ENCODE measurements around the gene RYR3.

Gene RYR3

GRCh38 chr15:33629647-33630046 lies 318.9 kb downstream of the RYR3 start:
- Mint-ChIP-seq H3K27me3 (peaks cover 20% of the 10 kb centered on the region), H3K27ac (no peak overlapping the region), H3K9me3 (peaks cover 0 to 8% of the 10 kb centered on the region in 2 donors), H3K4me3 (no peak overlapping the region), H3K4me1 (no peaks in the 10 kb centered on the region)
- ATAC-seq (no peak), DNase-seq (no peak)

GRCh38 chr15:33636234-33636633 lies 325.5 kb downstream of the RYR3 start:
- Mint-ChIP-seq H3K4me1 (no peaks in the 10 kb centered on the region), H3K27ac (no peak overlapping the region), H3K9me3 (no peaks in the 10 kb centered on the region), H3K27me3 (peaks cover 21% of the 10 kb centered on the region), H3K4me3 (no peak overlapping the region)
- ATAC-seq (no peak), DNase-seq (no peak)

- peaks cover 27% of the 10 kb centered on the region for H3K27me3 Mint-ChIP-seq
- no peaks in the 10 kb centered on the region for H3K4me1 Mint-ChIP-seq
Observed at GRCh38 chr15:33636958-33637357, 326.2 kb downstream of the RYR3 start.

GRCh38 chr15:33638453-33638852 lies 327.7 kb downstream of the RYR3 start:
- no peak overlapping the region for H3K4me3 Mint-ChIP-seq
- peaks cover 35% of the 10 kb centered on the region for H3K27me3 Mint-ChIP-seq
- no peak overlapping the region for H3K27ac Mint-ChIP-seq
- DNase-seq (no peak), ATAC-seq (no peak)
- no peaks in the 10 kb centered on the region for H3K4me1 Mint-ChIP-seq
- H3K9me3 Mint-ChIP-seq: no peaks in the 10 kb centered on the region

More at GRCh38 chr15:33636958-33637357, 326.2 kb downstream of the RYR3 start:
- DNase-seq (no peak), ATAC-seq (no peak)
- Mint-ChIP-seq H3K4me3 (no peak overlapping the region), H3K9me3 (no peaks in the 10 kb centered on the region), H3K27ac (no peak overlapping the region)

- Mint-ChIP-seq H3K4me1 (no peaks in the 10 kb centered on the region), H3K27me3 (peaks cover 35% of the 10 kb centered on the region), H3K4me3 (no peak overlapping the region), H3K9me3 (no peaks in the 10 kb centered on the region), H3K27ac (no peak overlapping the region)
- ATAC-seq (no peak), DNase-seq (no peak)
Observed at GRCh38 chr15:33639051-33639450, 328.3 kb downstream of the RYR3 start.

GRCh38 chr15:33639456-33639855 lies 328.7 kb downstream of the RYR3 start:
- Mint-ChIP-seq H3K27ac (no peak overlapping the region), H3K4me1 (no peaks in the 10 kb centered on the region), H3K4me3 (no peak overlapping the region), H3K9me3 (no peaks in the 10 kb centered on the region), H3K27me3 (peaks cover 35% of the 10 kb centered on the region)
- ATAC-seq (no peak), DNase-seq (no peak)

- Mint-ChIP-seq H3K27ac (peak overlapping the region in 1 of 2 donors; percentile 10), H3K27me3 (peaks cover 35% of the 10 kb centered on the region)
Observed at GRCh38 chr15:33639978-33640377, 329.2 kb downstream of the RYR3 start.

GRCh38 chr15:33641069-33641468 lies 330.3 kb downstream of the RYR3 start:
- no peak for ATAC-seq
- Mint-ChIP-seq H3K27ac (no peak overlapping the region), H3K4me3 (no peak overlapping the region), H3K27me3 (peaks cover 25% of the 10 kb centered on the region), H3K9me3 (no peaks in the 10 kb centered on the region), H3K4me1 (no peaks in the 10 kb centered on the region)
- DNase-seq: no peak

More at GRCh38 chr15:33639978-33640377, 329.2 kb downstream of the RYR3 start:
- no peak for DNase-seq
- no peaks in the 10 kb centered on the region for H3K4me1 Mint-ChIP-seq
- no peak overlapping the region for H3K4me3 Mint-ChIP-seq
- no peaks in the 10 kb centered on the region for H3K9me3 Mint-ChIP-seq
- no peak for ATAC-seq

- no peak for ATAC-seq
- no peaks in the 10 kb centered on the region for H3K9me3 Mint-ChIP-seq
- H3K27me3 Mint-ChIP-seq: peaks cover 37% of the 10 kb centered on the region
- no peak for DNase-seq
- peaks cover 6% of the 10 kb centered on the region for H3K4me1 Mint-ChIP-seq
- H3K27ac Mint-ChIP-seq: no peak overlapping the region
- H3K4me3 Mint-ChIP-seq: no peak overlapping the region
Observed at GRCh38 chr15:33644304-33644703, 333.5 kb downstream of the RYR3 start.

- ATAC-seq: no peak
- Mint-ChIP-seq H3K27ac (no peak overlapping the region), H3K27me3 (peaks cover 23% of the 10 kb centered on the region), H3K4me1 (peaks cover 13% of the 10 kb centered on the region), H3K4me3 (no peak overlapping the region), H3K9me3 (no peaks in the 10 kb centered on the region)
- DNase-seq: no peak
Observed at GRCh38 chr15:33646744-33647143, 336.0 kb downstream of the RYR3 start.

GRCh38 chr15:33649217-33649933 lies 338.6 kb downstream of the RYR3 start:
- Mint-ChIP-seq H3K27ac (peak overlapping the region in 1 of 2 donors; percentile 27), H3K4me3 (no peak overlapping the region), H3K27me3 (peaks cover 13% of the 10 kb centered on the region), H3K4me1 (peaks cover 13% of the 10 kb centered on the region), H3K9me3 (no peaks in the 10 kb centered on the region)
- DNase-seq (no peak), ATAC-seq (no peak)

- no peaks in the 10 kb centered on the region for H3K9me3 Mint-ChIP-seq
- DNase-seq (no peak), ATAC-seq (no peak)
- H3K4me3 Mint-ChIP-seq: no peak overlapping the region
- H3K27ac Mint-ChIP-seq: no peak overlapping the region
- H3K4me1 Mint-ChIP-seq: peaks cover 2% of the 10 kb centered on the region
- peaks cover 11% of the 10 kb centered on the region for H3K27me3 Mint-ChIP-seq
Observed at GRCh38 chr15:33654860-33655259, 344.1 kb downstream of the RYR3 start.

- no peak for DNase-seq
- Mint-ChIP-seq H3K4me3 (no peak overlapping the region), H3K27ac (no peak overlapping the region), H3K9me3 (no peaks in the 10 kb centered on the region), H3K4me1 (no peaks in the 10 kb centered on the region), H3K27me3 (peaks cover 11% of the 10 kb centered on the region)
- ATAC-seq: no peak
Observed at GRCh38 chr15:33655488-33655887, 344.7 kb downstream of the RYR3 start.

GRCh38 chr15:33656168-33656567 lies 345.4 kb downstream of the RYR3 start:
- no peak overlapping the region for H3K27ac Mint-ChIP-seq
- H3K4me1 Mint-ChIP-seq: no peaks in the 10 kb centered on the region
- H3K4me3 Mint-ChIP-seq: no peak overlapping the region
- peaks cover 0 to 3% of the 10 kb centered on the region in 2 donors for H3K9me3 Mint-ChIP-seq
- no peak for ATAC-seq
- H3K27me3 Mint-ChIP-seq: peaks cover 17% of the 10 kb centered on the region
- DNase-seq: no peak

GRCh38 chr15:33660151-33660550 lies 349.4 kb downstream of the RYR3 start:
- Mint-ChIP-seq H3K27ac (no peak overlapping the region), H3K4me3 (no peak overlapping the region), H3K4me1 (no peaks in the 10 kb centered on the region), H3K27me3 (peaks cover 30% of the 10 kb centered on the region), H3K9me3 (peaks cover 0 to 5% of the 10 kb centered on the region in 2 donors)
- no peak for DNase-seq
- ATAC-seq: no peak

- Mint-ChIP-seq H3K9me3 (peaks cover 0 to 5% of the 10 kb centered on the region in 2 donors), H3K4me3 (no peak overlapping the region), H3K4me1 (no peaks in the 10 kb centered on the region), H3K27me3 (peaks cover 32% of the 10 kb centered on the region), H3K27ac (peak overlapping the region in 1 of 2 donors; percentile 4)
- DNase-seq (no peak), ATAC-seq (no peak)
Observed at GRCh38 chr15:33662014-33662413, 351.2 kb downstream of the RYR3 start.

GRCh38 chr15:33664947-33665346 lies 354.2 kb downstream of the RYR3 start:
- ATAC-seq (no peak), DNase-seq (no peak)
- Mint-ChIP-seq H3K9me3 (peaks cover 0 to 5% of the 10 kb centered on the region in 2 donors), H3K4me1 (no peaks in the 10 kb centered on the region), H3K27me3 (peaks cover 26% of the 10 kb centered on the region), H3K27ac (no peak overlapping the region), H3K4me3 (no peak overlapping the region)

Data from stimulated activated naive CD8-positive, alpha-beta T cell treated with anti-CD3 and anti-CD28 coated beads, Interleukin-15, amount 100 ng/mL, for 72 hours (primary cell).